Measurements from ENCODE around the gene CYGB. TPM values are rescaled to one million over a fixed set of nuclear protein-coding genes. Genes with fewer than 3 reads are reported as not detected.
A peak's percentile ranks its signal among the peaks of the same experiment; 100 is the strongest.
"Not testable (repeated sequence)": the region's sequence is repeated elsewhere in the genome, so short reads cannot be mapped to it uniquely, and the experiment has no call there.

Gene CYGB
- polyA plus RNA-seq, 1 donor (not counting 4 experiments of a cell fraction or from before 2014, with no cell fraction given): 10.3 TPM

- Histone ChIP-seq H2AFZ (ENCODE audit: control insufficient read depth, low read length) (no peak overlapping the region), H3K27ac (ENCODE audit: control insufficient read depth, insufficient read depth, low read length) (no peak overlapping the region), H3K79me2 (ENCODE audit: control insufficient read depth, insufficient read depth, low read length) (no peaks in the 10 kb centered on the region), H3K4me3 (ENCODE audit: control insufficient read depth in 2 of 3, extremely low read depth in 1 of 3, insufficient read depth in 2 of 3, low read depth in 1 of 3, low read length in 3 of 3) (no peak overlapping the region), H3K9me3 (ENCODE audit: control insufficient read depth, low read depth, low read length) (no peaks in the 10 kb centered on the region), H3K4me1 (ENCODE audit: control insufficient read depth, extremely low read depth, insufficient read depth, low read length) (peaks cover 22% of the 10 kb centered on the region), H4K20me1 (ENCODE audit: control insufficient read depth, extremely low read depth, insufficient read depth, low read length) (no peaks in the 10 kb centered on the region), H3K27me3 (ENCODE audit: control insufficient read depth, extremely low read depth, insufficient read depth, low read length) (no peaks in the 10 kb centered on the region), H3K4me2 (ENCODE audit: control insufficient read depth, extremely low read depth, insufficient read depth, low read depth, low read length) (no peak overlapping the region), H3K9me1 (ENCODE audit: control insufficient read depth, extremely low read depth, insufficient read depth, low read length) (no peaks in the 10 kb centered on the region), H3K36me3 (ENCODE audit: control insufficient read depth in 2 of 2, extremely low read depth in 1 of 2, insufficient read depth in 2 of 2, low read length in 2 of 2) (no peaks in the 10 kb centered on the region), H3K9ac (ENCODE audit: control insufficient read depth, extremely low read depth, insufficient read depth, low read length) (no peak overlapping the region)
- TF ChIP-seq CTCF (optimal IDR thresholded peaks at IDR 0.05 in 1 of 3, IDR thresholded peaks at IDR 0.05 in 1 of 3, conservative IDR thresholded peaks at IDR 0.05 in 1 of 3; ENCODE audit: extremely low read depth in 1 of 3, insufficient read depth in 2 of 3, low read length in 3 of 3) (no peak), EZH2 (IDR thresholded peaks at IDR 0.05; ENCODE audit: low read length) (no peak)
- DNase-seq (ENCODE audit: low read depth, low spot score) (no peak), FAIRE-seq (no peak)
- dilution Hi-C loops (cut with MboI; ENCODE audit: extremely low pct_ligation_motif_present, low sequenced_read_pairs): no loop called here
Measured at GRCh38 chr17:76524598-76525512, 12.7 kb downstream of the CYGB start.

- Histone ChIP-seq H2AFZ (ENCODE audit: control insufficient read depth, low read length) (peak overlapping the region; percentile 33), H3K79me2 (ENCODE audit: control insufficient read depth, insufficient read depth, low read length) (no peaks in the 10 kb centered on the region), H3K36me3 (ENCODE audit: control insufficient read depth in 2 of 2, extremely low read depth in 1 of 2, insufficient read depth in 2 of 2, low read length in 2 of 2) (no peaks in the 10 kb centered on the region), H3K27me3 (ENCODE audit: control insufficient read depth, extremely low read depth, insufficient read depth, low read length) (no peaks in the 10 kb centered on the region), H3K9ac (ENCODE audit: control insufficient read depth, extremely low read depth, insufficient read depth, low read length) (no peak overlapping the region), H3K9me3 (ENCODE audit: control insufficient read depth, low read depth, low read length) (no peaks in the 10 kb centered on the region), H3K4me1 (ENCODE audit: control insufficient read depth, extremely low read depth, insufficient read depth, low read length) (peaks cover 12% of the 10 kb centered on the region), H3K27ac (ENCODE audit: control insufficient read depth, insufficient read depth, low read length) (no peak overlapping the region), H3K9me1 (ENCODE audit: control insufficient read depth, extremely low read depth, insufficient read depth, low read length) (no peaks in the 10 kb centered on the region), H3K4me2 (ENCODE audit: control insufficient read depth, extremely low read depth, insufficient read depth, low read depth, low read length) (peak overlapping the region; percentile 54), H3K4me3 (ENCODE audit: control insufficient read depth in 2 of 3, extremely low read depth in 1 of 3, insufficient read depth in 2 of 3, low read depth in 1 of 3, low read length in 3 of 3) (no peak overlapping the region), H4K20me1 (ENCODE audit: control insufficient read depth, extremely low read depth, insufficient read depth, low read length) (no peaks in the 10 kb centered on the region)
- TF ChIP-seq EZH2 (IDR thresholded peaks at IDR 0.05; ENCODE audit: low read length) (no peak), CTCF (optimal IDR thresholded peaks at IDR 0.05 in 1 of 3, IDR thresholded peaks at IDR 0.05 in 1 of 3, conservative IDR thresholded peaks at IDR 0.05 in 1 of 3; ENCODE audit: extremely low read depth in 1 of 3, insufficient read depth in 2 of 3, low read length in 3 of 3) (peak; percentile 87 to 100 (median 100))
- FAIRE-seq: peak; percentile 13
- DNase-seq (ENCODE audit: low read depth, low spot score): no peak
- dilution Hi-C loops (cut with MboI; ENCODE audit: extremely low pct_ligation_motif_present, low sequenced_read_pairs): no loop called here
Measured at GRCh38 chr17:76523084-76524037, 14.1 kb downstream of the CYGB start.

GRCh38 chr17:76521683-76522082 is 15.8 kb downstream of the CYGB start:
- H3K79me2 ChIP-seq (ENCODE audit: control insufficient read depth, insufficient read depth, low read length); H3K27me3 ChIP-seq (ENCODE audit: control insufficient read depth, extremely low read depth, insufficient read depth, low read length); H4K20me1 ChIP-seq (ENCODE audit: control insufficient read depth, extremely low read depth, insufficient read depth, low read length); DNase-seq (ENCODE audit: low read depth, low spot score); H2AFZ ChIP-seq (ENCODE audit: control insufficient read depth, low read length); H3K27ac ChIP-seq (ENCODE audit: control insufficient read depth, insufficient read depth, low read length); H3K4me3 ChIP-seq (ENCODE audit: control insufficient read depth in 2 of 3, extremely low read depth in 1 of 3, insufficient read depth in 2 of 3, low read depth in 1 of 3, low read length in 3 of 3); H3K9me1 ChIP-seq (ENCODE audit: control insufficient read depth, extremely low read depth, insufficient read depth, low read length); H3K9me3 ChIP-seq (ENCODE audit: control insufficient read depth, low read depth, low read length); H3K4me2 ChIP-seq (ENCODE audit: control insufficient read depth, extremely low read depth, insufficient read depth, low read depth, low read length); H3K9ac ChIP-seq (ENCODE audit: control insufficient read depth, extremely low read depth, insufficient read depth, low read length); dilution Hi-C loops (cut with MboI; ENCODE audit: extremely low pct_ligation_motif_present, low sequenced_read_pairs); FAIRE-seq; H3K36me3 ChIP-seq (ENCODE audit: control insufficient read depth in 2 of 2, extremely low read depth in 1 of 2, insufficient read depth in 2 of 2, low read length in 2 of 2): not testable (repeated sequence)
- H3K4me1 ChIP-seq (ENCODE audit: control insufficient read depth, extremely low read depth, insufficient read depth, low read length): peaks cover 12% of the 10 kb centered on the region
